GM12891 (cell line): ENCODE data around the gene CERS3.

ENCODE experiments used
- PAX5 ChIP-seq: IDR thresholded peaks from 2 replicates; pipeline ENCODE4 v1.6.1; 2011; ENCODE audit warnings: low read length, moderate library complexity, mild to moderate bottlenecking; ENCODE audit not compliant: insufficient read depth, severe bottlenecking
- POLR2A ChIP-seq: IDR thresholded peaks from 2 replicates; pipeline ENCODE4 v1.6.1; 2011; ENCODE audit warnings: low read depth, low read length, control low read depth
- POLR2AphosphoS5 ChIP-seq: IDR thresholded peaks from 2 replicates; pipeline ENCODE4 v1.6.1; 2011; ENCODE audit warnings: low read depth, low read length, control low read depth
- POU2F2 ChIP-seq: IDR thresholded peaks from 2 replicates; pipeline ENCODE4 v1.6.1; 2011; ENCODE audit warnings: low read depth, mild to moderate bottlenecking, control low read depth, low read length, moderate library complexity
- TAF1 ChIP-seq: IDR thresholded peaks from 2 replicates; pipeline ENCODE4 v1.6.1; 2011; ENCODE audit warnings: low read depth, low read length, control low read depth

- TF ChIP-seq POLR2A = no peak
- no peak for TF ChIP-seq POLR2AphosphoS5
- TF ChIP-seq TAF1 = no peak
- no peak for TF ChIP-seq PAX5
- TF ChIP-seq POU2F2 = no peak
These were observed 94.7 kb downstream of the CERS3 start for GRCh38 chr15:100434038-100434437.
